HepG2 (cell line): ENCODE results near the gene SH3D19. TPM values are rescaled to one million over a fixed set of nuclear protein-coding genes. Genes with fewer than 3 reads are reported as not detected.

Experiments used
- KDM2A ChIP-seq: sonication (generic); formaldehyde crosslinking; IDR thresholded peaks from 2 replicates; pipeline ENCODE4 v1.4.0; 2020; ENCODE audit warnings: low read depth, missing genetic modification reagents, borderline replicate concordance
- MATR3 ChIP-seq: sonication (generic); formaldehyde crosslinking; IDR thresholded peaks from 2 replicates; pipeline ENCODE4 v1.4.0; 2020; ENCODE audit warnings: missing genetic modification reagents
- RXRB ChIP-seq: IDR thresholded peaks from 2 replicates; pipeline ENCODE4 v1.6.1; 2016; ENCODE audit warnings: borderline replicate concordance, missing genetic modification reagents, missing compliant biosample characterization
- SP2 ChIP-seq: sonication (generic); formaldehyde crosslinking; IDR thresholded peaks from 2 replicates; pipeline ENCODE4 v1.5.1; 2020; ENCODE audit warnings: mild to moderate bottlenecking, missing genetic modification reagents
- USF2 ChIP-seq, 2 experiments: sonication (generic) in 1 of 2; formaldehyde crosslinking in 1 of 2; IDR thresholded peaks; 2 replicates each; pipeline versions ENCODE4 v1.5.1 to v1.6.1; 2011 to 2020; ENCODE audit warnings: borderline replicate concordance in 1 of 2, low read depth in 1 of 2, low read length in 1 of 2, mild to moderate bottlenecking in 1 of 2, missing genetic modification reagents in 1 of 2, moderate library complexity in 1 of 2
- ZNF264 ChIP-seq: sonication (generic); formaldehyde crosslinking; IDR thresholded peaks from 2 replicates; pipeline ENCODE4 v1.4.0; 2020; ENCODE audit warnings: missing genetic modification reagents
- ZNF280B ChIP-seq: sonication (generic); formaldehyde crosslinking; IDR thresholded peaks from 2 replicates; pipeline ENCODE4 v1.5.0; 2020; ENCODE audit warnings: missing genetic modification reagents, mild to moderate bottlenecking, borderline replicate concordance
- ZNF367 ChIP-seq: sonication (generic); formaldehyde crosslinking; IDR thresholded peaks from 2 replicates; pipeline ENCODE4 v1.4.0; 2020; ENCODE audit warnings: missing genetic modification reagents, borderline replicate concordance
- ZNF432 ChIP-seq: sonication (generic); formaldehyde crosslinking; IDR thresholded peaks from 2 replicates; pipeline ENCODE4 v1.5.0; 2020; ENCODE audit warnings: missing genetic modification reagents, mild to moderate bottlenecking, borderline replicate concordance
- ZNF546 ChIP-seq: sonication (generic); formaldehyde crosslinking; conservative IDR thresholded peaks from 2 replicates; pipeline ENCODE4 v1.8.1; 2023; ENCODE audit warnings: mild to moderate bottlenecking, missing genetic modification reagents
- ZNF558 ChIP-seq: sonication (generic); formaldehyde crosslinking; IDR thresholded peaks from 2 replicates; pipeline ENCODE4 v1.9.0; 2022; ENCODE audit warnings: mild to moderate bottlenecking, missing genetic modification reagents, borderline replicate concordance
- polyA plus RNA-seq, 8 experiments: library from polyadenylated mRNA; depleted of rRNA in 3 of 8; stranded (reverse) in 7 of 8; unstranded in 1 of 8; fragments of >200 nt; fragmentation: Illumina TruSeq in 4 of 8; extraction: Trizol in 4 of 8; gene quantifications; 2 replicates each; pipeline versions ENCODE4 v1.2.1 to v1.2.3, GENCODE V29; 2011 to 2016; ENCODE audit warnings: low read depth in 4 of 8, missing spikeins in 1 of 8, mixed read lengths in 1 of 8; ENCODE audit not compliant: insufficient read depth in 1 of 8
- total RNA-seq, 5 experiments: library from RNA; depleted of rRNA; stranded (reverse); fragments of >200 nt; fragmentation: Illumina TruSeq; extraction: Trizol; gene quantifications; 2 replicates each; pipeline ENCODE4 v1.2.3, GENCODE V29; 2016; ENCODE audit warnings: low read depth in 1 of 5
- TF ChIP-seq, protein P1 (sequence below): sonication (generic); formaldehyde crosslinking; IDR thresholded peaks from 2 replicates; pipeline ENCODE4 v1.5.1; 2020; ENCODE audit warnings: missing genetic modification reagents, mild to moderate bottlenecking, borderline replicate concordance
- TF ChIP-seq, protein P2 (sequence below): sonication (generic); formaldehyde crosslinking; IDR thresholded peaks from 2 replicates; pipeline ENCODE4 v1.8.1; 2023; ENCODE audit warnings: mild to moderate bottlenecking, moderate library complexity, missing genetic modification reagents
- TF ChIP-seq, protein P3 (sequence below): sonication (generic); formaldehyde crosslinking; IDR thresholded peaks from 2 replicates; pipeline ENCODE4 v1.4.0; 2020; ENCODE audit warnings: mild to moderate bottlenecking, missing genetic modification reagents

SH3D19 gene
- total and polyA plus RNA-seq, 2 of the 13 experiments (the other 11 are each of a cell fraction or from before 2014, with no cell fraction given), result 31.2 to 38.0 TPM

DNA sequence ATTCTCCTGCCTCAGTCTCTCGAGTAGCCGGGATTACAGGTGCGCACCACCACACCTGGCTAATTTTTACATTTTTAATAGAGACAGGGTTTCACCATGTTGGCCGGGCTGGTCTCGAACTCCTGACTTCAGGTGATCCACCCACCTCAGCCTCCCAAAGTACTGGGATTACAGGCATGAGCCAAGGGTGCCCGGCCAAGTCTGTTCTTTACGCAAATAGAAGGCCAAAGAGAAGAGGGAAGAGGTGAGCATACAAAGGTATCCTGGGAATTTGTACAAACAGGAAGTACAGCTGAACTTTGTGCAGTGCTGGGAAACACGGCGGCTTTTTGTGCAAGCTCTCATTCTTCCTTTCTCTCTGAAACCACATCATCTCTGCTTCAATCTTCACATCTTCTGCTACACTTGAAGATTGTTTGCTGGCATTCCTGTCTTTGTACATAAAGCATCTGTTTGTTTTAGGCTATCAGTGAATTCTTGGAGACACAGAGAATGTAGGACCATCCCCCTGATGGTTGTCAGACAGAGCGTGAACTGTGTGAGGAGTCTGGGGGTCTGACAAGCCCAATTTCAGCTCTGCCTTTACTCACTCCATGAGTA lies 120.4 kb downstream of the SH3D19 start (continued):
- TF ChIP-seq ZNF280B, result no peak
- TF ChIP-seq ZNF558 (CRISPR knock-in tag), result no peak
- no peak for TF ChIP-seq USF2 (IDR thresholded peaks at IDR 0.05; ENCODE audit: low read depth, low read length)
- no peak for TF ChIP-seq USF2 (CRISPR knock-in tag; IDR thresholded peaks at IDR 0.05; ENCODE audit: borderline replicate concordance)
- TF ChIP-seq KDM2A (CRISPR knock-in tag), result no peak; the same call in 1 of the 2 replicates
- TF ChIP-seq, protein P1, sequence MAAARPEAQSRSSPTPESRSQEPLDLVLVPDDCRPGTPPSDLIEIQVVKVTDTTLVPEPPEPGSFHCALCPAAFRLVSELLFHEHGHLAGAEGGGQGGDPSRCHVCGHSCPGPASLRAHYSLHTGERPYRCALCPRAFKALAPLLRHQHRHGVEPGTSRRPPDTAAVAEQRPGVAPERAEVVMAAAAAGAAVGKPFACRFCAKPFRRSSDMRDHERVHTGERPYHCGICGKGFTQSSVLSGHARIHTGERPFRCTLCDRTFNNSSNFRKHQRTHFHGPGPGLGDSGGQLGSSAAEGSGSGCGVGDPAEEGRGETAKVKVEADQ (CRISPR knock-in tag), result 0 out of 2 replicates have a peak, but pooled peaks have one; percentile 28
- TF ChIP-seq, protein P2, sequence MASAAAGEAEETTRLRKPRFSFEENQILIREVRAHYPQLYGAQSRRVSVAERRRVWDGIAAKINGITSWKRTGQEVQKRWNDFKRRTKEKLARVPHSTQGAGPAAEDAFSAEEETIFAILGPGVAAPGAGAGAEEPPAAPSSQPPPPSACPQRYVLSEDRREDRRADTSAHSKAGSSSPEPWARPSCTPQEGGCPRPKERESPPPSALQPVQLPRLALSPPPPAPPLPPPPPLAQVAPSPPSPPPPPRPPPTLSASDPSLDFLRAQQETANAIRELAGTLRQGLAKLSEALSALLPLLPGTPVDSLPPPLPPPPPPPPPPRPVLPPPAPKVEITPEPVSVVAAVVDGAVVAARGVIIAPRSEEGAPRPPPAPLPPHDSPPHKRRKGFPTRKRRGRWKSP (CRISPR knock-in tag), result peak; percentile 61; the same call in 1 of the 2 replicates
- TF ChIP-seq ZNF367 (CRISPR knock-in tag), result no peak
- TF ChIP-seq ZNF546 (CRISPR knock-in tag), result no peak
- TF ChIP-seq SP2 (CRISPR knock-in tag), result no peak
- no peak for TF ChIP-seq ZNF432 (CRISPR knock-in tag)
- peak; percentile 88 for TF ChIP-seq ZNF264
- TF ChIP-seq, protein P3, sequence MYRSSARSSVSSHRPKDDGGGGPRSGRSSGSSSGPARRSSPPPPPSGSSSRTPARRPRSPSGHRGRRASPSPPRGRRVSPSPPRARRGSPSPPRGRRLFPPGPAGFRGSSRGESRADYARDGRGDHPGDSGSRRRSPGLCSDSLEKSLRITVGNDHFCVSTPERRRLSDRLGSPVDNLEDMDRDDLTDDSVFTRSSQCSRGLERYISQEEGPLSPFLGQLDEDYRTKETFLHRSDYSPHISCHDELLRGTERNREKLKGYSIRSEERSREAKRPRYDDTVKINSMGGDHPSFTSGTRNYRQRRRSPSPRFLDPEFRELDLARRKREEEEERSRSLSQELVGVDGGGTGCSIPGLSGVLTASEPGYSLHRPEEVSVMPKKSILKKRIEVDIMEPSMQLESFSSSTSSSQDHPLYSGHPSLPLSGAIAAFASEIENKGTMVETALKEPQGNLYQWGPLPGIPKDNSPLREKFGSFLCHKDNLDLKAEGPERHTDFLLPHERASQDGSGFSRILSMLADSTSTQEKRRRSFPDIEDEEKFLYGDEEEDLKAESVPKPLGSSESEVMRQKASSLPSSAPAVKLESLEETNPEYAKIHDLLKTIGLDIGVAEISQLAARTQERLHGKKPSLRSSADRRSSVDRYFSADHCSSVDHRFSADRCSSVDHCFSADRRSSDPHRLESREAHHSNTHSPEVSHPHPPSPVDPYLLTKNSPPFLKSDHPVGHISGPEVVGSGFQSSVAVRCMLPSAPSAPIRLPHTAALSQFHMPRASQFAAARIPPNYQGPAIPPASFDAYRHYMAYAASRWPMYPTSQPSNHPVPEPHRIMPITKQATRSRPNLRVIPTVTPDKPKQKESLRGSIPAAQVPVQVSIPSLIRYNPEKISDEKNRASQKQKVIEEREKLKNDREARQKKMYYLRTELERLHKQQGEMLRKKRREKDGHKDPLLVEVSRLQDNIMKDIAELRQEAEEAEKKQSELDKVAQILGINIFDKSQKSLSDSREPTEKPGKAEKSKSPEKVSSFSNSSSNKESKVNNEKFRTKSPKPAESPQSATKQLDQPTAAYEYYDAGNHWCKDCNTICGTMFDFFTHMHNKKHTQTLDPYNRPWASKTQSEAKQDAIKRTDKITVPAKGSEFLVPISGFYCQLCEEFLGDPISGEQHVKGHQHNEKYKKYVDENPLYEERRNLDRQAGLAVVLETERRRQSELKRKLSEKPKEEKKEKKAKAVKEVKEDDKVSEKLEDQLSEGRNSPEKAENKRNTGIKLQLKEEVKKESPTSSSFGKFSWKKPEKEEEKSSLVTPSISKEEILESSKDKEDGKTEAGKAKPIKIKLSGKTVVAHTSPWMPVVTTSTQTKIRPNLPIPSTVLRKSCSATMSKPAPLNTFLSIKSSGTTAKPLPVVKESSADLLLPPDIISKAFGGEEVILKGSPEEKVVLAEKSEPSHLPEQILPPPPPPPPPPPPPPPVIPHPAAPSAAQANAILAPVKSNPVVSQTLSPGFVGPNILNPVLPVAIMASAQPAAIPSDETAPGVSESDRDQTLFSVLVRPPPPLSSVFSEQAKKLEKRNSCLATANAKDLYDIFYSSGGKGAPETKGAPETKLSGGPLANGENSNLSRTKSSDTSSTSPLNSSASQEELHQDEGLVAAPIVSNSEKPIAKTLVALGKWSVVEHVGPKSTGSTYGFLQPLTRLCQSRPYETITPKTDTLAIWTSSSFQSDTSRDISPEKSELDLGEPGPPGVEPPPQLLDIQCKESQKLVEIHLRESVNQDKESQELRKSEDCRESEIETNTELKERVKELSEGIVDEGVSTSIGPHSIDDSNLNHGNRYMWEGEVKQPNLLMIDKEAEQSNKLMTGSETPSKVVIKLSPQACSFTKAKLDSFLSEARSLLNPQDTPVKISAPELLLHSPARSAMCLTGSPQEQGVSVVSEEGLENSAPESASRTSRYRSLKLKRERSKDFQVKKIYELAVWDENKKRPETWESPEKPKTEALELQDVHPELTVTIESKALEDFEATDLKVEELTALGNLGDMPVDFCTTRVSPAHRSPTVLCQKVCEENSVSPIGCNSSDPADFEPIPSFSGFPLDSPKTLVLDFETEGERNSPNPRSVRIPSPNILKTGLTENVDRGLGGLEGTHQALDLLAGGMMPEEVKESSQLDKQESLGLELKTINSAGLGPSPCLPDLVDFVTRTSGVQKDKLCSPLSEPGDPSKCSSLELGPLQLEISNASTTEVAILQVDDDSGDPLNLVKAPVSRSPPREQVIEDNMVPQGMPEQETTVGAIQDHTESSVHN (CRISPR knock-in tag), result no peak
- TF ChIP-seq RXRB (CRISPR knock-in tag), result peak; percentile 92
- TF ChIP-seq MATR3 (CRISPR knock-in tag), result no peak
